Trophoblast cell (in vitro differentiated cells and primary cell): ENCODE results near the gene RNF183.

Experiments
- DNase-seq, 2 donors: peaks; one replicate each; pipeline ENCODE4 v3.0.0-alpha.2; 2016
- H2AFZ ChIP-seq: 2 replicates; pipeline ENCODE4 v1.6.1; 2013; ENCODE audit warnings: low read length, moderate library complexity, mild to moderate bottlenecking; ENCODE audit not compliant: insufficient read depth, poor library complexity
- H2AK5ac ChIP-seq: 2 replicates; pipeline ENCODE4 v1.6.1; 2013; ENCODE audit warnings: mild to moderate bottlenecking, low read length
- H2BK120ac ChIP-seq: 2 replicates; pipeline ENCODE4 v1.6.1; 2013; ENCODE audit warnings: low read length, mild to moderate bottlenecking, moderate library complexity; ENCODE audit not compliant: insufficient read depth, poor library complexity
- H2BK12ac ChIP-seq: 2 replicates; pipeline ENCODE4 v1.6.1; 2013; ENCODE audit warnings: mild to moderate bottlenecking, low read length, moderate library complexity
- H2BK5ac ChIP-seq: 2 replicates; pipeline ENCODE4 v1.6.1; 2013; ENCODE audit warnings: low read length, low read depth, moderate library complexity, mild to moderate bottlenecking; ENCODE audit not compliant: poor library complexity
- H3K14ac ChIP-seq: 2 replicates; pipeline ENCODE4 v1.6.1; 2013; ENCODE audit warnings: mild to moderate bottlenecking, low read length
- H3K18ac ChIP-seq: 2 replicates; pipeline ENCODE4 v1.6.1; 2013; ENCODE audit warnings: mild to moderate bottlenecking, low read length
- H3K23ac ChIP-seq: 2 replicates; pipeline ENCODE4 v1.6.1; 2013; ENCODE audit warnings: low read length
- H3K27ac ChIP-seq: 2 replicates; pipeline ENCODE4 v1.5.1; 2013; ENCODE audit warnings: low read depth, mild to moderate bottlenecking, inconsistent platforms, low read length, moderate library complexity
- H3K27me3 ChIP-seq: 2 replicates; pipeline ENCODE4 v1.6.1; 2013; ENCODE audit warnings: inconsistent platforms, mild to moderate bottlenecking, low read length, moderate library complexity; ENCODE audit not compliant: insufficient read depth
- H3K36me3 ChIP-seq, 2 experiments: 1 replicate in 1 of 2; 2 replicates in 1 of 2; pipeline ENCODE4 v1.6.1; 2013; ENCODE audit warnings: low read length in 2 of 2, mild to moderate bottlenecking in 2 of 2, moderate library complexity in 1 of 2; ENCODE audit not compliant: insufficient read depth in 2 of 2, control insufficient read depth in 1 of 2
- H3K4ac ChIP-seq: 2 replicates; pipeline ENCODE4 v1.6.1; 2013; ENCODE audit warnings: low read depth, mild to moderate bottlenecking, low read length, moderate library complexity
- H3K4me1 ChIP-seq, 2 experiments: 1 replicate in 1 of 2; 2 replicates in 1 of 2; pipeline ENCODE4 v1.6.1; 2013; ENCODE audit warnings: low read length in 2 of 2, mild to moderate bottlenecking in 2 of 2, moderate library complexity in 1 of 2; ENCODE audit not compliant: insufficient read depth in 2 of 2, control insufficient read depth in 1 of 2
- H3K4me2 ChIP-seq: 2 replicates; pipeline ENCODE4 v1.6.1; 2013; ENCODE audit warnings: inconsistent platforms, mild to moderate bottlenecking, low read length, moderate library complexity
- H3K4me3 ChIP-seq: 2 replicates; pipeline ENCODE4 v1.5.1; 2013; ENCODE audit warnings: mild to moderate bottlenecking, low read depth, low read length, inconsistent platforms
- H3K79me1 ChIP-seq: one replicate; pipeline ENCODE4 v1.6.1; 2013; ENCODE audit warnings: low read length
- H3K79me2 ChIP-seq: 2 replicates; pipeline ENCODE4 v1.6.1; 2013; ENCODE audit warnings: low read length, mild to moderate bottlenecking; ENCODE audit not compliant: control insufficient read depth, insufficient read depth, poor library complexity
- H3K9ac ChIP-seq: 2 replicates; pipeline ENCODE4 v1.6.1; 2013; ENCODE audit warnings: mild to moderate bottlenecking, low read length
- H3K9me3 ChIP-seq: 2 replicates; pipeline ENCODE4 v1.6.1; 2013; ENCODE audit warnings: low read depth, mild to moderate bottlenecking, control low read depth, inconsistent platforms, low read length; ENCODE audit not compliant: insufficient read depth
- H4K12ac ChIP-seq: 2 replicates; pipeline ENCODE4 v1.6.1; 2013; ENCODE audit warnings: low read depth, mild to moderate bottlenecking, low read length, moderate library complexity
- H4K8ac ChIP-seq: 2 replicates; pipeline ENCODE4 v1.6.1; 2013; ENCODE audit warnings: low read depth, mild to moderate bottlenecking, low read length, moderate library complexity
- H4K91ac ChIP-seq: one replicate; pipeline ENCODE4 v1.6.1; 2013; ENCODE audit warnings: low read depth, mild to moderate bottlenecking, low read length, moderate library complexity
- WGBS: extraction: QIAGEN DNeasy Blood & Tissue Kit; methylation state at CpG from one replicate; pipeline ENCODE4 v1.1.7; 2013; ENCODE audit warnings: missing lambda C conversion rate; ENCODE audit not compliant: insufficient read length, insufficient coverage; ENCODE audit errors: extremely low coverage; 5-methylcytosine and 5-hydroxymethylcytosine counted together

Gene RNF183

GRCh38 chr9:113345671-113346070 is 42.5 kb upstream of the RNF183 start:
- no peak overlapping the region for H4K12ac ChIP-seq
- H4K91ac ChIP-seq = no peak overlapping the region
- H3K36me3 ChIP-seq = no peaks in the 10 kb centered on the region
- H3K14ac ChIP-seq = no peak overlapping the region
- no peak for DNase-seq
- H3K4ac ChIP-seq = no peak overlapping the region
- H3K23ac ChIP-seq = no peak overlapping the region
- H3K79me2 ChIP-seq = no peaks in the 10 kb centered on the region
- H2BK12ac ChIP-seq = no peak overlapping the region
- peaks cover 13% of the 10 kb centered on the region for H3K27me3 ChIP-seq
- no peak overlapping the region for H4K8ac ChIP-seq
- no peak overlapping the region for H2BK5ac ChIP-seq
- no peaks in the 10 kb centered on the region for H3K9me3 ChIP-seq
- no peak overlapping the region for H2AK5ac ChIP-seq
- H3K4me3 ChIP-seq = no peak overlapping the region
- no peak overlapping the region for H3K4me2 ChIP-seq
- no peak overlapping the region for H2AFZ ChIP-seq
- peaks cover 4 to 5% of the 10 kb centered on the region in 2 experiments for H3K4me1 ChIP-seq
- no peak overlapping the region for H3K9ac ChIP-seq
- H3K27ac ChIP-seq = no peak overlapping the region
- no peaks in the 10 kb centered on the region for H3K79me1 ChIP-seq
- no CpG with 5 or more reads among the region's 1 CpG for WGBS
- no peak overlapping the region for H2BK120ac ChIP-seq
- no peak overlapping the region for H3K18ac ChIP-seq

GRCh38 chr9:113345190-113345589 is 42.0 kb upstream of the RNF183 start:
- DNase-seq = no peak
- no peak overlapping the region for H2AK5ac ChIP-seq
- H3K27ac ChIP-seq = no peak overlapping the region
- WGBS = no CpG with 5 or more reads among the region's 2 CpGs
- no peak overlapping the region for H2BK12ac ChIP-seq
- no peak overlapping the region for H3K4me3 ChIP-seq
- H3K9ac ChIP-seq = no peak overlapping the region
- peaks cover 4 to 5% of the 10 kb centered on the region in 2 experiments for H3K4me1 ChIP-seq
- no peaks in the 10 kb centered on the region for H3K9me3 ChIP-seq
- H3K79me1 ChIP-seq = no peaks in the 10 kb centered on the region
- H3K14ac ChIP-seq = no peak overlapping the region
- no peak overlapping the region for H3K23ac ChIP-seq
- H3K4ac ChIP-seq = no peak overlapping the region
- H2BK5ac ChIP-seq = no peak overlapping the region
- H4K91ac ChIP-seq = no peak overlapping the region
- H3K79me2 ChIP-seq = no peaks in the 10 kb centered on the region
- H3K18ac ChIP-seq = no peak overlapping the region
- H2AFZ ChIP-seq = no peak overlapping the region
- H3K27me3 ChIP-seq = peaks cover 11% of the 10 kb centered on the region
- no peaks in the 10 kb centered on the region for H3K36me3 ChIP-seq
- no peak overlapping the region for H4K8ac ChIP-seq
- no peak overlapping the region for H4K12ac ChIP-seq
- no peak overlapping the region for H2BK120ac ChIP-seq
- no peak overlapping the region for H3K4me2 ChIP-seq

GRCh38 chr9:113343732-113344231 is 40.6 kb upstream of the RNF183 start:
- H4K8ac ChIP-seq = no peak overlapping the region
- no peak overlapping the region for H2AFZ ChIP-seq
- DNase-seq = peak in 1 of 2 donors; percentile 12
- H2BK12ac ChIP-seq = no peak overlapping the region
- H4K12ac ChIP-seq = no peak overlapping the region
- H3K4me2 ChIP-seq = no peak overlapping the region
- H2BK5ac ChIP-seq = no peak overlapping the region
- H3K9me3 ChIP-seq = no peaks in the 10 kb centered on the region
- H3K18ac ChIP-seq = no peak overlapping the region
- WGBS = no CpG with 5 or more reads among the region's 1 CpG
- H3K36me3 ChIP-seq = no peaks in the 10 kb centered on the region
- H3K23ac ChIP-seq = no peak overlapping the region
- H3K79me2 ChIP-seq = no peaks in the 10 kb centered on the region
- no peak overlapping the region for H2BK120ac ChIP-seq
- no peaks in the 10 kb centered on the region for H3K79me1 ChIP-seq
- no peaks in the 10 kb centered on the region for H3K27me3 ChIP-seq
- H3K9ac ChIP-seq = no peak overlapping the region
- H3K27ac ChIP-seq = no peak overlapping the region
- no peak overlapping the region for H3K4ac ChIP-seq
- no peak overlapping the region for H4K91ac ChIP-seq
- H2AK5ac ChIP-seq = no peak overlapping the region
- no peaks in the 10 kb centered on the region for H3K4me1 ChIP-seq
- H3K4me3 ChIP-seq = no peak overlapping the region
- H3K14ac ChIP-seq = no peak overlapping the region

- Histone ChIP-seq H3K27me3 (no peaks in the 10 kb centered on the region), H3K4me1 (no peaks in the 10 kb centered on the region)
- WGBS = 100% methylated on average over 2 of the region's 9 CpGs
These were observed 38.7 kb upstream of the RNF183 start for GRCh38 chr9:113341712-113342410.

More at GRCh38 chr9:113341712-113342410, 38.7 kb upstream of the RNF183 start:
- no peak overlapping the region for H3K4me3 ChIP-seq
- H3K36me3 ChIP-seq = no peaks in the 10 kb centered on the region
- H2AK5ac ChIP-seq = no peak overlapping the region
- H4K91ac ChIP-seq = no peak overlapping the region
- H4K8ac ChIP-seq = no peak overlapping the region
- no peaks in the 10 kb centered on the region for H3K79me2 ChIP-seq
- H3K14ac ChIP-seq = no peak overlapping the region
- DNase-seq = no peak
- H2BK120ac ChIP-seq = no peak overlapping the region
- H3K79me1 ChIP-seq = no peaks in the 10 kb centered on the region
- H3K9ac ChIP-seq = no peak overlapping the region
- H3K4me2 ChIP-seq = no peak overlapping the region
- H3K18ac ChIP-seq = no peak overlapping the region
- H3K9me3 ChIP-seq = no peaks in the 10 kb centered on the region
- H4K12ac ChIP-seq = no peak overlapping the region
- no peak overlapping the region for H3K23ac ChIP-seq
- H3K4ac ChIP-seq = no peak overlapping the region
- H2BK5ac ChIP-seq = no peak overlapping the region
- no peak overlapping the region for H3K27ac ChIP-seq
- H2BK12ac ChIP-seq = no peak overlapping the region
- no peak overlapping the region for H2AFZ ChIP-seq
